GM19452 (cell line): ENCODE data around the gene SPATA33.
A peak's percentile ranks its signal among the peaks of the same experiment; 100 is the strongest.
"Not testable (repeated sequence)": the region's sequence is repeated elsewhere in the genome, so short reads cannot be mapped to it uniquely, and the experiment has no call there.

Experiments
- ATAC-seq: cut with Tn5 transposase; IDR thresholded peaks from one replicate; pipeline ENCODE4 v1.9.1; 2021; ENCODE audit not compliant: unreplicated experiment

Gene SPATA33

DNA sequence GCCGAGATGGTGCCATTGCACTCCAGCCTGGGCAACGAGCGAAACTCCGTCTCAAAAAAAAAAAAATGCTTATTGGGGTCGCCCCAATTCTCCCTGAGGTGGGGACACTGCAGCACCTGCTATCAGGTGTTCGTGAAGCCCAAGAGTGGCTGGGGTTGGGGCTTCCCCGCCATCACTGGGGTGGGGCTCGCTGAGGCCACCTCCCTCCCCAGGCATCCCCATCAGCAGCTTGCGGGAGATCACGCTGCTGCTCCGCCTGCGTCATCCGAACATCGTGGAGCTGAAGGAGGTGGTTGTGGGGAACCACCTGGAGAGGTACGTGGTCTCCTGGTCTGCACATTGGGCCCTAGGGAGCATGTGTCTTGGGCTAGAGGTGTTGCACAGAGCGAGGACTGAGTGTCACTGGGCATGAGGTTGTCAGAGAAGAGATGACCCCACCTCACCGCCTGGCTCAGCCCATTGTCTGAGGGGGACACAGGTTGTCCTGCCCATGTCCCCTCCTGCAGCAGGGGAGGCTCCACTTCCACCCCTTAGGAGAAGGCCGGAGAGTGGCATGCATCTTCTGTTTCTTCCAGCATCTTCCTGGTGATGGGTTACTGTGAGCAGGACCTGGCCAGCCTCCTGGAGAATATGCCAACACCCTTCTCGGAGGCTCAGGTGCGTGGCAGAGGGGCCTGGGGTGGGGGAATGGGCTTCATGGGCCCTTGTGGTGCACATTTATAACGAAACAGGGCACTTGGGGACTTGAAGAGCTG lies 33.8 kb downstream of the SPATA33 start:
- ATAC-seq: no peak

GRCh38 chr16:89691986-89692569 lies 34.4 kb downstream of the SPATA33 start:
- no peak for ATAC-seq

DNA sequence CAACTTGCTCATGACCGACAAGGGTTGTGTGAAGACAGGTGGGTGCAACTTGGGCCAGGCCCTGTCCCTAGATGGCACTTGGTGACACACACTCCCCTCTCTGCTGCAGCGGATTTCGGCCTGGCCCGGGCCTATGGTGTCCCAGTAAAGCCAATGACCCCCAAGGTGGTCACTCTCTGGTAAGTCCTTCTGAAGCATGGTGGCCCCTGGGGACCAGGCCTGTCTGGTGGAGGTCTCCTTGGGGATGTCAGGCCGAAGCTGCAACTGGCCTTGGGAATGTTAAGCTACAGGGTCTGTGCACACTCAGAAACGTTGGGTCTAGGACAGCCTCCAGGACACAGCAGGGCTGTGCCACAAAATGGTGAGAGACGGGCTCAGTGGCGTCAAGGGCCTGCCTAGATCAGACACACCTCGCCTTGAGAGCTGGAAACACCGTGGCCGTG lies 35.7 kb downstream of the SPATA33 start:
- ATAC-seq: no peak

DNA sequence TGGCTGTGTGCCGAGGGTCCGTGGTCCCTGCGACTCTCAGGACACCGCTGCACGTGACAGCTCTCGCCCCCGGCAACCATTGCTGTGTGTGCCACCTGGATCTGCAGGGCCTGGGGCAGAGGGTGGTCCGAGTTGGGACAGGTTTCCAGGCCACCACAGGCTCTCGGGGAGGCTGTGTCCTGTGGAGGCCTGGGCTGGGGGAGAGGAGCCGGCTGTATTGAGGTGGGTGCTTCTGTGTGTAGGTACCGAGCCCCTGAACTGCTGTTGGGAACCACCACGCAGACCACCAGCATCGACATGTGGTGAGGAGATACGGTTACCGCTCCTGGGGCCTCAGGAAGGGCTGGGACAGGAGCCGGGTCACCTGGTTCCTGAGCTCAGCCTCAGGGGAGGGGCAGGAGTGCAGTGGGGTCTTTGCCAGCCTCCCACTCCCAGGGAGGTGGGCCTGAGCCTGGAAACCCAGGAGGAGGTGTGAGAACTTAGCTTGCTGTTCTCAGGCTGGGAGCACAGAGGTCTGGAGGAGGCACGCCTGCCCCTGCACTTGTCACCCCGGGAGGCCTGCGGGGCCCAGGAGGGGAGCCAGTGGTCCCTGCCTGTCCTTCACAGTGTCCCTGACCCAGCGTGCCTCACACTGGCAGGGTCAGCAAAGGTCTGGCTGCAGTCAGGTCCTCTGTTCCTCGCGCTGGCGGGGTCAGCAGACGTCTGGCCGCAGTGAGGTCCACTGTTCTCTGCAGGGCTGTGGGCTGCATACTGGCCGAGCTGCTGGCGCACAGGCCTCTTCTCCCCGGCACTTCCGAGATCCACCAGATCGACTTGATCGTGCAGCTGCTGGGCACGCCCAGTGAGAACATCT lies 36.5 kb downstream of the SPATA33 start:
- no peak for ATAC-seq

DNA sequence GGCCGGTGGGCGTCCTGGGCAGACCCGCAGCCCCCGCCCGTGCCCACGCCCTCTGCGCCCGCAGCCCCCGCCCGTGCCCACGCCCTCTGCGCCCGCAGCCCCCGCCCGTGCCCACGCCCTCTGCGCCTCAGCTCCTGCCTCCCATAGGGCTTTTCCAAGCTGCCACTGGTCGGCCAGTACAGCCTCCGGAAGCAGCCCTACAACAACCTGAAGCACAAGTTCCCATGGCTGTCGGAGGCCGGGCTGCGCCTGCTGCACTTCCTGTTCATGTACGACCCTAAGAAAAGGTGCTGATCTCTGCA lies 37.1 kb downstream of the SPATA33 start:
- not testable (repeated sequence) for ATAC-seq

DNA sequence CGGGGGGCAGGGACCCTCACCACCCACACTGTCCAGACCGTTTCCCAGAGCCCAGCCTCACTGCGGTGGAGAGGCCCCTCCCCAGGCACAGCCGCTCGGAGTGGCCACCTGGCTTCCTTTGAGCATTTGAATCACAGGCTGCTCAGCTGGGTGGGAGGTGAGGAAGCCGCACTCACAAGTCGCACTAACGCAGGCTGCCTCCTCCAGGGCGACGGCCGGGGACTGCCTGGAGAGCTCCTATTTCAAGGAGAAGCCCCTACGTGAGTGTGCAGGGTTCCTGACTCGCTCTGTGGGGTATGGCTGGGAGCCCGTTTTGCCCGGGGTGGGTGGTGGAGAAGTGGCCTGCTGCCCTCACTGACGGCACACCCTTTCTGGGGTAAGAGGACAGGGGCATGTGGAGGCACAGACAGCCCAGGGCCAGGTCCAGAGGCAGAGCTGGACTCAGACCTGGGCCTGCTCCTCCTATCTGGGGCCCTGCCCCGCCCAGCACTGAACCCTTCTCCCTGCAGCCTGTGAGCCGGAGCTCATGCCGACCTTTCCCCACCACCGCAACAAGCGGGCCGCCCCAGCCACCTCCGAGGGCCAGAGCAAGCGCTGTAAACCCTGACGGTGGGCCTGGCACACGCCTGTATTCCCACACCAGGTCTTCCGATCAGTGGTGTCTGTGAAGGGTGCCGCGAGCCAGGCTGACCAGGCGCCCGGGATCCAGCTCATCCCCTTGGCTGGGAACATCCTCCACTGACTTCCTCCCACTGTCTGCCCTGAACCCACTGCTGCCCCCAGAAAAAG lies 37.6 kb downstream of the SPATA33 start:
- ATAC-seq: no peak

- ATAC-seq: no peak
Observed at GRCh38 chr16:89695875-89696669, 38.4 kb downstream of the SPATA33 start.

GRCh38 chr16:89696670-89697128 lies 39.1 kb downstream of the SPATA33 start:
- ATAC-seq: no peak

DNA sequence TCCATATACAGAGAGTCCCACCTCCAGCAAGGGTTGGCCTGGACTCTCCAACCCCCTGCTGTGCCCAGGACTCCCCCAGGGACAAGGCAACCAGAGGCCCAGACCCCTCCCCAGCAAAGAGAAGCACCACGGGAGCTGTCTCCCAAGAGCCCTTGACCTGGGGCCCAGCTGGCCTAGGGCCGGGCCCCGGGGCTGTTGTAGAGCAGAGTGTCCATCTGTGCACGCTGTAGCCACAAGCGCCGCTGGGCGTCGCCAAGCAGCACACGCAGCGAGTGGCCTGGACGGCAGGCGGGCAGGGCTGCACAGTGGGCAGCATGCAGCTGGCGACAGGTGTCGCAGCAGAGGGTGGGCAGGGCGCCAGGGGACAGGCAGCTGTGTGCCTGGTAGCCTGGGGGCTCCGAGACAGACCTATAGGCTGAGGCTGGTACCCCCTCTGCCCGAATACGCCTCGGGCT lies 39.6 kb downstream of the SPATA33 start:
- no peak for ATAC-seq

GRCh38 chr16:89697616-89698331 lies 40.1 kb downstream of the SPATA33 start:
- no peak for ATAC-seq

DNA sequence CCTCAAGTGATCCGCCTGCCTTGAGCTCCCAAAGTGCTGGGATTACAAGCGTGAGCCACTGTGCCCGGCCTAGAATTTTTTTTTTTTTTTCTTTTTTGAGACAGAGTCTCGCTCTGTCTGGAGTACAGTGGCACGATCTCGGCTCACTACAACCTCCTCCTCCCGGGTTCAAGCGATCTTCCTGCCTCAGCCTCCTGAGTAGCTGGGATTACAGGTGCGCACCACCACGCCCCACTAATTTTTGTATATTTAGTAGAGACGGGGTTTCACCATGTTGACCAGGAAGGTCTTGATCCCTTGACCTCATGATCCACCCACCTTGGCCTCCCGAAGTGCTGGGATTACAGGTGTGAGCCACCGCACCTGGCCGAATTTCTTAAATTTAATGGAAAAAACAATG lies 41.1 kb downstream of the SPATA33 start:
- ATAC-seq: not testable (repeated sequence)

DNA sequence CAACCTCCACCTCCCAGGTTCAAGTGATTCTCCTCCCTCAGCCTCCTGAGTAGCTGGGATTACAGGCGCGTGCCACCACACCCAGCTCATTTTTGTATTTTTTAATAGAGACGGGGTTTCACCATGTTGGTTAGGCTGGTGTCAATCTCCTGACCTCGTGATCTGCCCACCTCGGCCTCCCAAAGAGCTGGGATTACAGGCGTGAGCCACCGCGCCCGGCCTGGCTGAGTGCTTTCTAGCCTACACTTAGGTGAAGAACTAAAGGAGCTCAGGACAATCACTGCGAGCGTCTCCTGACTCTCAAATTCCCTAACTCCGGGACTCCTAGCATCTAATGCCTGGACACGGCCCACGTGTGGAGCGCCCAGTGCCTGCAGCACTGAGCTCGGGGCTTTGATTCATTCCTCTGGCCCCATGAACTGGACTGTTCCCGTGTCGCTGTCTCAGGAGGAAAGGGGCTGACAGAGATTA lies 42.0 kb downstream of the SPATA33 start:
- ATAC-seq: not testable (repeated sequence)

DNA sequence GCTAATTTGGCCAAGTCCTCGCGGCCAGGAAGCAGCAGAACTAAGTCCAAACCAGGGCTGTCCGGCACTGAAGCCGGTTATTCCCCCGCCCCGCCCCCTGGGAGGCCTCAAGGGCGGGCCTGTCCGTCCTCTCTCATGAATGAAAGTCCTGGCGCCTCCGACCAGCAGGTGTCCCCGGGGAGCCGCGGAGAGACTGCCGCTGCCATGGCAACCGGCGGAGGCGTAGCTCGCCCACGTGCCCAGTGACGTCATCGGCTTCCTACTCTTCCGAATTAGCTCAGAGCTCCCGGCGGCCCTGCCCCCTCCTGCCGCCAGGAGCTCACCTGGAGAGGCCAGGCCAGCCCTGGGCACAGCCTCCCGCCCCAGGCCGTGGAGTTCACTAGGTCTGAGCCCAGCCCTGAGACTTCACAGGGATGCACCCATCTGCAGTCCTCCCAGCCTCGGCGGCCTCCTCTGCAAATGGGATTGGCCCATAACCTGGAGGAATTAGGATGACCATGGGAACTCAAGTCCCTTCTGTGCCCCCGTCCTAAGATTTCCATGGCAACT lies 42.5 kb downstream of the SPATA33 start:
- peak; percentile 28 for ATAC-seq

DNA sequence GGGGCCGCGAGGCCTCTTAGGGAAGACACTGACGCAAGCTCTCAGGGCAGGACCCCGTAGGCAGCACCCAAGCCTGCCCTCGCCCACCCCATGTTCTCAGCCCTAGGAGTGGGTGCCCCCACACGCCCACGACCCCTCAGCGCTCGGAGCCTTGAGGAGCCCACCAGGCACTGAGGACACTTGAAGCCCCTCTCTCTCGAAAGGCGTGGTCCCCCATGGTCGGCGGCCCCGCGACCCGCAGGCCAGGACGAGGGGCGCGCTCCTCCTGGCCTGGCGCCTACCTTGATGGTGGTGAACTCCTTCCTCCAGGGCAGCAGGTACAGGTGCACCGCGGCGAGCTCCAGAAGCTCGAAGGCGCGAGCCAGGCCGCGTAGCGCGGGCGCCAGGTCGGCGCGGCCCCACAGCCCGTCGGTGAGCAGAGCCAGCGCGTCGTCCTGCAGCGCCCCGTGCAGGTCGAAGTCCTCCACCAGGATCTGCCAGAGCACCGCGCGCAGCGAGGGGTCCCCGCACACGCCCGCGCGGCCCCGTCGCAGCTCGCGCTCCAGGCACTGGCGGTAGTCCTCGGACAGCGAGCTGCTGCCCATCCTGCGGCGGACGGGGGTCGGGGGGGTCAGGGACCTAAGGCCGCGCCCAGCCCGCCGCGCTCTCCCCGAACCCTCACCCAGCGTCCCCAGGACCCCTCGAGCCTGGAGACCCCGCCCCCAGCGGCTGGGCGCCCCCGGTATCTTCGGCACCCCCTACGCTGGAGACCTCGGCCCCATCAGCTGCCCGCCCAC lies 43.2 kb downstream of the SPATA33 start:
- peak; percentile 12 for ATAC-seq

- peak; percentile 70 for ATAC-seq
Observed at GRCh38 chr16:89701425-89702406, 44.1 kb downstream of the SPATA33 start, which contains the start of gene SPATA2L. Gene SPATA2L (minus strand): TSS chr16:89701705. CDS start chr16:89701232, 473 bp downstream.

DNA sequence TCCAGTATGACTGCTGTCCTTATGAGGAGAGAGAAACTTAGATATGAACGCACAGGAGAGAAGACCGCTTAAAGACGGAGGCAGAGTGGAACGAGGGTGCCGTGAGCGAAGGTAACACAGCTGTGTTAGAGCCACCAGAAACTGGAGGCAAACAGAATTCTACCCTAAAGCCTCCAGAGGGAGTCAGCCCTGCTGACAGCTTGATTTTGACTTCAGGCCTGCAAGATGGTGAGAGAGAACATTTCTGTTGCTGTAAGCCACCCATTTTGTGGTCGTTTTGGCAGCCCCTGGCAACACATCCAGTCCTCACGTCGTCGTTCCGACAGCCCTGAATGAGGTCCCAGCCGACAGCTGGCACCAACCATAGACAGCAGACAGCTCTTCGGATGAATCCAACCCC lies 46.6 kb downstream of the SPATA33 start:
- no peak for ATAC-seq

DNA sequence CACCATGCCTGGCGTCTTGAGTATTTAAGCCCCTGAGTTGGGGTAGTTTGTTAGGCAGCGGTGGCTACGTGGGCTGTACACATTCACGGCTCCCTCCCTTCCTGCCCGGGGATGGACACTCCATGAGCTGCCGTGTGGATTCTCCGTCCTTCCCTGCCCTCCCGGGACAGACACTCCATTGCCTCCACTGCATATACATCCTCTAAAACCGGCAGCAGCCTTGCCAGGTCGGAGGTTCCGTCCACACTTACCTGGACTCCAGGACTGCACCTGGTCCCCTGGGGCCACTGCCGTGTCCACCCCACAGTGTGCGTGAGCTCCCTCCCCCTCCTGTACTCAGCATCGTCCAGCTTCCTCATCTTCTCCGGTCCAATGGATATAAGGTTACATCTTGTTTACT lies 47.4 kb downstream of the SPATA33 start:
- no peak for ATAC-seq
